Stimulated activated CD8-positive, alpha-beta memory T cell treated with anti-CD3 and anti-CD28 coated beads, Interleukin-12 subunit alpha, Interleukin-12 subunit beta, amount 100 ng/mL, for 4 hours (primary cell): ENCODE results near the gene RABGGTA.
"Not testable (repeated sequence)": the region's sequence is repeated elsewhere in the genome, so short reads cannot be mapped to it uniquely, and the experiment has no call there.

Experiments
- DNase-seq: peaks from one replicate; pipeline ENCODE4 v3.0.0-alpha.2; 2020; ENCODE audit warnings: low read depth

RABGGTA gene

GRCh38 chr14:24240110-24240918, 31.1 kb downstream of the RABGGTA start:
- DNase-seq: no peak

- no peak for DNase-seq
Measured at GRCh38 chr14:24238527-24239037, 32.8 kb downstream of the RABGGTA start.

- no peak for DNase-seq
Measured at GRCh38 chr14:24238123-24238522, 33.3 kb downstream of the RABGGTA start.

- DNase-seq: no peak
Measured at GRCh38 chr14:24237463-24237955, 33.9 kb downstream of the RABGGTA start.

DNA sequence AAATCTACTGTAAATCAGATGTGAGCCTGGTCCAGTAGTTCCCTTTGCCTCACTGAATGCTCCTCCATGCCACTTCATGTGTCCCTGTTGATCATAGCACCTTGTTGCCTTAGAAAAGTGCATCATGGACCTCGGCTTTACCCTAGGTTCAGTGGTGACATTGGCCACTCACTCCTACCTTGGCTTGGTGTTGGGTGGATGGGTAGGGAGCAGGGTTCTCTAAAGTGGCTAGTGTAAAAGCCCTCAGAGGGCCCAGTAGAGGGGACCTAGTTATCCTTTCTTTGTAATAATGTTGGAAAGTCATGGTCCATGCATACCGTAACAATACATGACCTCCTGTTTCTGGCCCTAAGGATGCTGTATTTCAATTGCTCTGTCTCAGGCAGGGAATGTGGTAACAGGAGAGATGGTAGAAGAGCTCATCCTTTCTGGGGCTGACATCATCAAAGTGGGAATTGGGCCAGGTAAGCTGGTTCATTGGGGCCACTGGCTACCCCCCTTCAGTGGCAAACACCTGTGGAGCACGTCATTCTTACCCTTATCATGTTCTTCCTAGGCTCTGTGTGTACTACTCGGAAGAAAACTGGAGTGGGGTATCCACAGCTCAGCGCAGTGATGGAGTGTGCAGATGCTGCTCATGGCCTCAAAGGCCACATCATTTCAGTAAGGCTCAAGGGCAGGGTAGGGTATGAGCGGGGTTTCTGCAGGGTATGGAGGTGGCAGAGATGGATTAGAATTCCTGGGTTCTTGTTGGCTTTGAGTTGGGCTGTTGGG, 34.5 kb downstream of the RABGGTA start:
- DNase-seq: no peak

- no peak for DNase-seq
Measured at GRCh38 chr14:24235804-24236688, 35.4 kb downstream of the RABGGTA start.

- DNase-seq: no peak
Measured at GRCh38 chr14:24234095-24235005, 37.0 kb downstream of the RABGGTA start.

- DNase-seq: no peak
Measured at GRCh38 chr14:24233538-24233866, 37.9 kb downstream of the RABGGTA start.

GRCh38 chr14:24232645-24233537, 38.5 kb downstream of the RABGGTA start, which contains the start of gene GMPR2:
TSS of gene GMPR2 (plus strand) at chr14:24232929. CDS start at chr14:24233254, 325 bp downstream.
- DNase-seq: no peak

GRCh38 chr14:24232121-24232644, 39.2 kb downstream of the RABGGTA start, which contains the start of gene NEDD8:
TSS of gene NEDD8 (minus strand) at chr14:24232367. CDS start at chr14:24232267, 100 bp downstream.
- DNase-seq: peak; percentile 79

DNA sequence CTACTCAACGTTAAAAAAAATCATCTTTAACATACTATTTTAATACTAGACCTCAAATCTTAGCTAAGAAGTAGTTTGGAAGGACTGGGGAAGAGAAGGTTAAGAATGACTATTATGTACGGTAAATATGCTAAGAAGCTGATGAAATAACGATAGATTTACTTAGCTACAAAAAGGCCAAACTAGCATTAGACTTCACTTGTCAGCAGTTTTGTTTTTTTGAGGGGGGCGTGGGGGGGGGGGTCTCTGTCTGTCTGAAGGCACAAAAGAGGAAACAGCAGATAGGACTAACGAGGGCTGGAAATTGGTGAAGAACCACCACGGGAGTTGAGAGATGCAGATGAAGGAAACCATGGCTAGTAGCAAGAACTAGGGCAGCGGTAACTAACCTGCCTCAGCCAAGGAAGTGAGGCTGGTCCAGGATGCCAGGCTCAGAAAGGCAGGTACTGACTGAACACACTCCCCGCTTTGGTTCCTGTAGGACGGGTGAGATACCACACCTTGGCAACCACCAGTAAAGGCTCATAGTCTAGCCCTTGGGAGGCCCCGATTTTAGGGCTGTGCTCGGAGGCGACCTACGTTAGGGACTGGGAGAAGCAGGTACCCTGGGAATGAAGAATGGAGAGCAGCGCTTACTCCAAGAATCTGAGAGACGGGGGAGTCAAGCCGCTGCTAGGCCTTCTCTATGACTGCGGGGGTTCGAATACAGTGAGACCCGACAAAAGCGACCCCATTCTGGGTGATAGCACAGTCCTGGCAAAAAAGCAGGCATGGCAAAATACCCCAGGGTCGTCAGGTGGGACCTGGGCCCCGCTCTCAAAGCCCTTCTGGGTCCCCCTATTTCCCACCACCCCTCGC, 39.9 kb downstream of the RABGGTA start:
- no peak for DNase-seq

- DNase-seq: no peak
Measured at GRCh38 chr14:24228902-24229301, 42.5 kb downstream of the RABGGTA start.

- no peak for DNase-seq
Measured at GRCh38 chr14:24226473-24226872, 44.9 kb downstream of the RABGGTA start.

DNA sequence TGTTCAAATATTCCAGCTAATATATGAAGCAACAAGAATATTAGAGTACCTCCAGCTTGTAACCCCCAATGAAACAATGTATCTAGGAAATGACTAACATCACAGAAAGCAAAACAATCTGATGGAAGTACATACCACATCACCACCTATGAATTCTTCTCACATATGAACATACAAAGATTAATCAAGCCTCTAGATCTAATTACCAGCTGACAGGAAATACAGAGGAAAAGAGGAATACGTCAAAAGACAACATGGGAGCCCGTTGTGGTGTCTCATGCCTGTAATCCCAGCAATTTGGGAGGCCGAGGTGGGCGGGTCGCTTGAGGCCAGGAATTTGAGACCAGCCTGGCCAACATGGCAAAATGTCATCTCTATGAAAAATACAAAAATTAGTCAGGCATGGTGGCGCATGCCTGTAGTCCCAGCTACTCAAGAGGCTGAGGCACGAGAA, 46.8 kb downstream of the RABGGTA start:
- DNase-seq: no peak

- not testable (repeated sequence) for DNase-seq
Measured at GRCh38 chr14:24222987-24223386, 48.4 kb downstream of the RABGGTA start.

- no peak for DNase-seq
Measured at GRCh38 chr14:24219521-24219920, 51.9 kb downstream of the RABGGTA start.

- DNase-seq: no peak
Measured at GRCh38 chr14:24219080-24219479, 52.3 kb downstream of the RABGGTA start.

DNA sequence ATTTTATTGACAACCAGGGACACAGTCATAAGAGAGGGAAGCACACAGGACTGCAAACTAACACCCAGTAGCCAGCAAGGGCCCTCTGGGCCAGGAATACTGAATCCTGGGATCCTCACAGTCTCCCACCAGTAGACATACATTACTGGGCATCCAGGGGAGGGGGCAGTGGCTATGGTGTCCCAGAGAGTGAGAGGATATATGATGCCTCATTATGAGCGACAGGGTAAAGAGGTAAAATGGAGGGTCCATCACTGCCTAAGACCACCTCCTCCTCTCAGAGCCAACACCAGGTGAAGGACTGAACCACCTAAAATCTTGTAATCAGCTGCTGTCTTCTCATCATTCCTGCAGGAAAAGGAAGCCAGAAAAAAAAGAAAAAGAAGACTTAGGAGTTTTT, 54.5 kb downstream of the RABGGTA start:
- DNase-seq: not testable (repeated sequence)
